Stimulated activated naive B cell treated with anti-CD40 and anti-IgM and Interleukin-4, amounts not matched to agents 10 μg/mL and 1 μg/mL and 100 μg/mL, for 72 hours (primary cell): ENCODE measurements around the gene STAT4.

Source experiments
- ATAC-seq, 2 donors: fragments of 150-1000 bp; cut with Tn5 transposase; replicated peaks; 2 replicates each; pipeline ENCODE4 v1.10.0; 2021; ENCODE audit warnings: moderate library complexity in 1 of 2
- DNase-seq: peaks from one replicate; pipeline ENCODE4 v3.0.0; 2021
- H3K27ac Mint-ChIP-seq: one replicate; pipeline ENCODE4 v1.8.0; 2022; ENCODE audit warnings: mild to moderate bottlenecking, mixed read lengths
- H3K27me3 Mint-ChIP-seq, 2 donors: one replicate each; pipeline ENCODE4 v1.8.0; 2022; ENCODE audit warnings: mixed read lengths in 2 of 2
- H3K36me3 Mint-ChIP-seq, 2 donors: one replicate each; pipeline ENCODE4 v1.8.0; 2022; ENCODE audit warnings: mixed read lengths in 2 of 2, mild to moderate bottlenecking in 1 of 2
- H3K4me1 Mint-ChIP-seq, 2 donors: one replicate each; pipeline ENCODE4 v1.8.0; 2022; ENCODE audit warnings: mixed read lengths in 2 of 2, mild to moderate bottlenecking in 1 of 2
- H3K4me3 Mint-ChIP-seq, 2 donors: one replicate each; pipeline ENCODE4 v1.8.0; 2022; ENCODE audit warnings: mild to moderate bottlenecking in 2 of 2, mixed read lengths in 2 of 2, moderate library complexity in 1 of 2
- H3K9me3 Mint-ChIP-seq, 2 donors: one replicate each; pipeline ENCODE4 v1.8.0; 2022; ENCODE audit warnings: mixed read lengths in 2 of 2, mild to moderate bottlenecking in 1 of 2

Gene STAT4

GRCh38 chr2:191145769-191146471 is 4.9 kb downstream of the STAT4 start:
- ATAC-seq (no peak), DNase-seq (no peak)
- Mint-ChIP-seq H3K36me3 (peaks cover 26 to 40% of the 10 kb centered on the region in 2 donors), H3K27ac (no peak overlapping the region), H3K4me3 (no peak overlapping the region), H3K27me3 (peaks cover 0 to 3% of the 10 kb centered on the region in 2 donors), H3K9me3 (no peaks in the 10 kb centered on the region), H3K4me1 (peaks cover 11 to 21% of the 10 kb centered on the region in 2 donors)

DNA sequence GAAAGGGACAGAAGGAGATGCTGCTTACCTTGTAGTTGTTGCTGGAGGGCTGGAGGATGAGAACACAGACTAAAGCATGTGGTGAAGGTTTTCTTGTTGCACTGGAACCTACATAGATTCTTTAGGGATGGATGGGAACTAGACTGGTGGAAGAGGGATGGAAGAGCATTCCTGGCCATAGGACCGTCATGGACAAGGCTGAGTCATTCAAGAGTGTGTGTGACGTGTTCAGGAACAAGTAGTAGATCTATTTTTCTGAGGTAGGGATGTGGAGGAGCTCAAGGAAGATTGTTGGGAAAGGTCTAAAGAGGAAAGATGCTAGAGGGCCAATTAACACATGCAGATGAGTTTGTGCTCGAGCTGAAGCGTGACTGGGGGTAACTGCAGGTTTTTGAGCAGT is 6.6 kb downstream of the STAT4 start:
- Mint-ChIP-seq H3K27ac (no peak overlapping the region), H3K4me1 (peaks cover 11 to 22% of the 10 kb centered on the region in 2 donors), H3K4me3 (no peak overlapping the region), H3K36me3 (peaks cover 42 to 57% of the 10 kb centered on the region in 2 donors), H3K27me3 (peaks cover 0 to 3% of the 10 kb centered on the region in 2 donors), H3K9me3 (no peaks in the 10 kb centered on the region)
- DNase-seq (no peak), ATAC-seq (no peak)

GRCh38 chr2:191143791-191144190 is 7.0 kb downstream of the STAT4 start:
- Mint-ChIP-seq H3K9me3 (no peaks in the 10 kb centered on the region), H3K27me3 (peaks cover 0 to 3% of the 10 kb centered on the region in 2 donors), H3K27ac (no peak overlapping the region), H3K4me1 (peaks cover 9 to 22% of the 10 kb centered on the region in 2 donors), H3K4me3 (no peak overlapping the region), H3K36me3 (peaks cover 47 to 61% of the 10 kb centered on the region in 2 donors)
- ATAC-seq, result no peak
- no peak for DNase-seq

GRCh38 chr2:191128911-191129304 is 21.9 kb downstream of the STAT4 start:
- peaks cover 0 to under 1% of the 10 kb centered on the region in 2 donors for H3K9me3 Mint-ChIP-seq
- H3K4me1 Mint-ChIP-seq, result peaks cover 5 to 16% of the 10 kb centered on the region in 2 donors
- H3K27ac Mint-ChIP-seq, result no peak overlapping the region
- no peak for DNase-seq
- no peaks in the 10 kb centered on the region for H3K27me3 Mint-ChIP-seq
- no peak overlapping the region for H3K4me3 Mint-ChIP-seq
- no peak for ATAC-seq
- H3K36me3 Mint-ChIP-seq, result peaks cover 24 to 28% of the 10 kb centered on the region in 2 donors

- DNase-seq (no peak), ATAC-seq (peak; percentile 96 to 98)
- Mint-ChIP-seq H3K27me3 (no peaks in the 10 kb centered on the region), H3K4me1 (peaks cover 6 to 18% of the 10 kb centered on the region in 2 donors), H3K27ac (no peak overlapping the region), H3K36me3 (peaks cover 24 to 27% of the 10 kb centered on the region in 2 donors), H3K4me3 (no peak overlapping the region), H3K9me3 (no peaks in the 10 kb centered on the region)
Measured at GRCh38 chr2:191128172-191128910, 22.5 kb downstream of the STAT4 start.

GRCh38 chr2:191127235-191127634 is 23.6 kb downstream of the STAT4 start:
- Mint-ChIP-seq H3K9me3 (no peaks in the 10 kb centered on the region), H3K36me3 (peaks cover 21 to 24% of the 10 kb centered on the region in 2 donors), H3K4me3 (no peak overlapping the region), H3K27me3 (no peaks in the 10 kb centered on the region), H3K4me1 (peaks cover 10 to 24% of the 10 kb centered on the region in 2 donors), H3K27ac (no peak overlapping the region)
- DNase-seq (no peak), ATAC-seq (no peak)

GRCh38 chr2:191126386-191127085 is 24.3 kb downstream of the STAT4 start:
- Mint-ChIP-seq H3K4me3 (no peak overlapping the region), H3K27me3 (no peaks in the 10 kb centered on the region), H3K36me3 (peaks cover 15 to 20% of the 10 kb centered on the region in 2 donors), H3K4me1 (peaks cover 10 to 20% of the 10 kb centered on the region in 2 donors), H3K27ac (no peak overlapping the region), H3K9me3 (no peaks in the 10 kb centered on the region)
- no peak for ATAC-seq
- no peak for DNase-seq

DNA sequence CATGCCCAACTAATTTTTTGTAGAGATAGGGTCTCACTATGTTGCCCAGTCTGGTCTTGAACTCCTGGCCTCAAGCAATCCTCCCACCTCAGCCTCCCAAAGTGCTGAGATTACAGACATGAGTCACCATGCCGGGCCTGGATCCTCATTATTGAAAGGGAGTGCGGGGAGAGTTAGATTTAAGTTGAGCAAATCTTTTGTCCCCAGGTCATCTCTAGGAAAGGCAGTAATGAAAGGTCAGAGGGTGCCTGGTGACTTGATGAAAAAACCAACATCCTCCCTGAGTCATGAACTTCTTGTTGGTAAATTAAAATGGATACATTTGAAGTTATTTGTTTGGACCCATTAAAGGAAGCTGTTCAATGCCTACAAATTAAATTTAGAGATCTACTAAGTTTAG is 25.1 kb downstream of the STAT4 start:
- Mint-ChIP-seq H3K27me3 (no peaks in the 10 kb centered on the region), H3K4me1 (peaks cover 10 to 16% of the 10 kb centered on the region in 2 donors), H3K4me3 (no peak overlapping the region), H3K27ac (no peak overlapping the region), H3K9me3 (no peaks in the 10 kb centered on the region), H3K36me3 (peaks cover 9 to 16% of the 10 kb centered on the region in 2 donors)
- no peak for DNase-seq
- no peak for ATAC-seq

DNA sequence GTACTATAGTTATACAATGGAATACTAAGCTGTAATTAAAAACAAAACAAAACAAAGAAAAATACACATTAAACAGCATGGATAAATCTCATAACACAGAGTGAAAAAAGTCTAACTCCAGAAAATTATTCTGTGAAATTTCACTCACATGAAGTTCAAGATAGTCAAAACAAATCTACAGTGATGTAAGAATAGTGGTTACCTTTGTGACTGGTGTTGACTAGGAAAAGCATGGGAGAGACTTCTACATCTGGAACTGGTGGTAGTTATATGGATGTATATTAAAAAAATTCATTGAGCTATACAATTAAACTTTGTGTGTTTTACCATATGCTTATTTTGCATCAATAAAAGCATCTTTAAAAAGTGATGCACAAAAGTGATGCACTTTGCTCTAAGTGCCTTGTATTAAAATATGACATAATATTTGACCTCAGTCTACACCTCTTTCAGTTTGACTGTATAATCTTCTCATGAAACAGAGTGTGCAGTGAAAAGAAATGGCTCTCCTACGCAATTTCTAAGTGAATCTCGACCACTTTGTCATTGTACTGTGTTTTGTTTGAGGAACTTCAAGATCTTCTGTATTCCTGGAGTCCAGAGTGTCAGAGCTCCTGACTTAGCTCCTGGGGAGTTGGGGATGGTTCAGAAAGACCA is 28.0 kb downstream of the STAT4 start:
- Mint-ChIP-seq H3K27ac (no peak overlapping the region), H3K4me1 (peaks cover 6 to 8% of the 10 kb centered on the region in 2 donors), H3K36me3 (peaks cover 8 to 9% of the 10 kb centered on the region in 2 donors), H3K4me3 (no peak overlapping the region), H3K27me3 (no peaks in the 10 kb centered on the region), H3K9me3 (no peaks in the 10 kb centered on the region)
- ATAC-seq (peak in 1 of 2 donors; percentile 45), DNase-seq (no peak)

DNA sequence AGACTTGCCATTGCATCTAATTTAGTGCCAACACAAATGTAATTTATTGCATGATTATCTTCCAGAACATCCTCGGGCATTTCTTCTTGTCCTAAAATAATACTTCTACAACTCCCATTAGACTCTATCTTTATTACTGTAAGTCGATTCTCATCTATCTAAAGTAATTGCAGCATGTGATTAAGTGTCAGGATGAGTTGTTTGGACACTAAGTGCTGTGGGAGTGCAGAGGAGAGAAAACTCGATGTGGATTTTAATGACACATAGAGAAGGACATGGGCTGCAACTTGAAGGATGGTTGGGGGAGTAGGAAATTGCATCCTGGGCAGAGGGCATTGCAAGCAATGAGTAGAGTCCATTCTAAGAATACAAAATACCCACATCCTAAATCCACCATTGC is 33.5 kb downstream of the STAT4 start:
- H3K27ac Mint-ChIP-seq, result no peak overlapping the region
- H3K4me1 Mint-ChIP-seq, result peaks cover 11 to 18% of the 10 kb centered on the region in 2 donors
- no peak for DNase-seq
- no peak for ATAC-seq
- H3K36me3 Mint-ChIP-seq, result peaks cover 6% of the 10 kb centered on the region in 2 donors
- H3K27me3 Mint-ChIP-seq, result no peaks in the 10 kb centered on the region
- no peak overlapping the region for H3K4me3 Mint-ChIP-seq
- H3K9me3 Mint-ChIP-seq, result no peaks in the 10 kb centered on the region

DNA sequence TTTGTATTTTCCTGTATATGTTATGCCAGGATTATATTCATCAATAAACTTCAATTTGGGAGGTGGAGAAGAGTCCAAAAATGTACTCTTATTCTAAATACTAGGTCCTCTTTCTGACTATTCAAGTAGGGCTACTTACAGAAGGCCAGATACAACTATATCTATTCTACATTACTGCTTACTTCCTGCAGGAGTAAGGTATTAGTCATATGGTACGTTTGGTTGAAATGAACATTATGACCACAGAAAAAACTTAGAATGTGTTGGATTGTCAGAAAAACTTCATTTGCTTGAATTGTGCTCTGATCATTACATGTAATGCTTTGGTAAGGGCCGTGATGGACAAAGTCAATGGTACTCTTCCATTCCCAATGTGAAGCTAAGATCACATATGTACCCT is 35.0 kb downstream of the STAT4 start:
- Mint-ChIP-seq H3K36me3 (peaks cover 6 to 9% of the 10 kb centered on the region in 2 donors), H3K4me3 (peak overlapping the region in 1 of 2 donors; percentile 6), H3K27ac (no peak overlapping the region), H3K27me3 (no peaks in the 10 kb centered on the region), H3K4me1 (peaks cover 11 to 18% of the 10 kb centered on the region in 2 donors), H3K9me3 (no peaks in the 10 kb centered on the region)
- ATAC-seq (peak; percentile 35 to 44), DNase-seq (no peak)

DNA sequence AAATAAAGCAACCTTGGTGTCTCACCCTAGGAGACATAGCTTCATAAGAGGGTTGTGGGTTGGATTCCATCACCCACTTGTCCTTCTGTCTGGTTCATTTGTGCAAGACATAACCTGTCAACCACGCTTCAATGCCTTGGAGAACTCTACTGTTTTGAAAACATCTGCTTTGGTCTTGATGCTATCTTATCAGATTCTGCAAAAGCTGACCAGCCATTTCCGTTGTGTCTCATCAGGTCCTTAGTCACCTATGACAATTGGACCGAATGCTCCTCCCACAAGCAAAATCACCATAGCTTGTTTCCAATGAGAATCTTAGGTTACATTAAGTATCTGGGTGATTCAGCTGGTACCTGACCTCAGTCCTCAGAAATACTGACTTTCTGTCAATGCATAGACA is 35.4 kb downstream of the STAT4 start:
- no peaks in the 10 kb centered on the region for H3K9me3 Mint-ChIP-seq
- H3K27ac Mint-ChIP-seq, result peak overlapping the region; percentile 14
- ATAC-seq, result peak; percentile 10 to 15
- no peaks in the 10 kb centered on the region for H3K27me3 Mint-ChIP-seq
- no peak for DNase-seq
- H3K4me3 Mint-ChIP-seq, result peak overlapping the region in 1 of 2 donors; percentile 6
- H3K36me3 Mint-ChIP-seq, result peaks cover 6 to 9% of the 10 kb centered on the region in 2 donors
- H3K4me1 Mint-ChIP-seq, result peaks cover 11 to 18% of the 10 kb centered on the region in 2 donors

DNA sequence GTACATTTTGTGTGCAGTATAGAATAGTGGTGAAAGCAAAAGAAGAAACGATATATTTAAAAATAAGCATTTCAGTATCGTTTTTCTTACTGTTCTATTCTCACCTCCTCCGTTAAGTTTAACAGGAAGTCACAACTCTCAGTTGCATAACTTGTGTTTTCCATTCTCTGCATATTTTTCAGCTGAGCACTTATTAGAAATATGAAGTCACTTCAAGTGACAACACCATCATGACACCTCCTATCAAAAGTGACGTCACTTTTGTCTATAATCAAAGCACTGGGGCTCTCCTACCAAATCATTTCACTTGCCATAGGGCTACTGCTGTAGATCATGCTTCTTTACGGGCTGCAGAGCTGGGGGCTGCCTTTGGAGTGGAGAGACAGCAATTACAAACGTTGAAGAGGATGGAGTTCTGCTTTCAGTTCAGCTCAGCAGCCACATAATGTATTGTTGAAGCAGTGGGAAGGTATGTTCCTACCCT is 36.3 kb downstream of the STAT4 start:
- Mint-ChIP-seq H3K9me3 (no peaks in the 10 kb centered on the region), H3K4me3 (peak overlapping the region; percentile 54 to 76), H3K4me1 (peaks cover 15 to 24% of the 10 kb centered on the region in 2 donors), H3K27ac (peak overlapping the region; percentile 31), H3K36me3 (peaks cover 11 to 12% of the 10 kb centered on the region in 2 donors), H3K27me3 (no peaks in the 10 kb centered on the region)
- ATAC-seq (peak; percentile 87 to 90), DNase-seq (peak; percentile 15)

DNA sequence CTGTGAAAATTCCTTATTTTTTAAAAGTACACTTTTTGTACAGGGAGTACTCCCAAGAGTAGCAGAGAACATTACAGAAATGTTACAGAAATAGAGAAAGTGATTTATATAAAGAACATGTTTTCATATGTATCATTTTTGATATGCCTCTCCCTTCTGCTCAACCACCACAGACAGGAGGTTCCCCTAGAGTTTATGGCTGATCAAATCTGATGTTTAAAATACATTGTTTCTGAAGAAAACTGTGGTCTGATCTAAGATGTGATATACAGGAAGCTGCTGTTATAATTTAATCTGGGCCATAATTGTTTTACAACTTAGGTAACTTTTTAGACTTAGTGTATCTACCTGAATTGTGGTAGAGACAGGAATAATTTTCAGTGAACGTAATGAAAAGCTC is 37.0 kb downstream of the STAT4 start:
- Mint-ChIP-seq H3K27ac (no peak overlapping the region), H3K4me1 (peaks cover 15 to 24% of the 10 kb centered on the region in 2 donors), H3K36me3 (peaks cover 9 to 11% of the 10 kb centered on the region in 2 donors), H3K4me3 (peak overlapping the region in 1 of 2 donors; percentile 8), H3K9me3 (no peaks in the 10 kb centered on the region), H3K27me3 (no peaks in the 10 kb centered on the region)
- ATAC-seq, result peak in 1 of 2 donors; percentile 25
- no peak for DNase-seq
